ENCODE measurements around the gene YBX2.
"Not testable (repeated sequence)": the region's sequence is repeated elsewhere in the genome, so short reads cannot be mapped to it uniquely, and the experiment has no call there.

The YBX2 gene

DNA sequence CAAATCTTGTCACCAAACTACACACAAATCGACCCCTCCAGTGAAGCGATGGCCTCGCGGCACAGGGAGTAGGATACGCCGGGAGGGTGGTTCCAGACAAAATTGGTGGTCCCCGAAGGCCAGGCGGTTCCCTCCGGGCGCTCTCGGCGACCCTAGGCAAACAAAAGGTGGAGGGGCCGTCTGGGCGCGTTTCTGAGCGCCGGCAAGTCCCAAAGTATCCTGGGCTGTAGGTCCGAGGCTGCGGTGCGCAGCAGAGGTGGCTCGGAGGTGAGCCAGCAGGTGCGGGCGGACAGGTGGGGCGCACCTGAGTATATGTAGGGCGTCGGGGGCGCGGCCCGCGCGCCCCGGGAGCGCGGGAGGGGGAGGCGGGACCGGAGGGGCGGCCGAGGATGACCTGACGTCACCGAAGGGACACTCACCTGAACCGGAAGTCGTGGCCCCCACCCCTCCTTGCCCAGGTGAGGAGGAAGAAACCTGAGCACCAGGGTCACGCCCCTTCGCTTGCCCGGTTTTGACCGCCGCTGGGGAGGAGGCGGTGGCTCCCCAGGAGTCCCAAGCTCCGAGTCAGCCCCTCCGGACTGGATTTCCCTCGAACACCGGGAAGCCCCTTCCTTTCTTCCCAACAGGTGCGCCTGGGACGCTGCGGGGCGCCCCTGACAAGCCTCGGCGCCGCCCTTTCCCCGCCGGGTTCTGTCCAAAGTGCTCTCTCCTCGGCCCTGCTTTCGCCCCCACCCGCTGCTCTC is 32.1 kb downstream of the YBX2 start, which contains the start of gene CLDN7:
CLDN7 (minus strand) TSS at position 287 of the 743 bp plus-strand sequence. CDS start 435 bp downstream, outside the sequence.
- no peak for DNase-seq

- DNase-seq, result peak in 3 of 5 experiments; percentile 10 to 48 (median 22)
These were observed 32.9 kb downstream of the YBX2 start for GRCh38 chr17:7261379-7262191.

GRCh38 chr17:7260651-7261378 is 33.6 kb downstream of the YBX2 start:
- DNase-seq, result peak in 2 of 5 experiments; percentile 23 to 30

DNA sequence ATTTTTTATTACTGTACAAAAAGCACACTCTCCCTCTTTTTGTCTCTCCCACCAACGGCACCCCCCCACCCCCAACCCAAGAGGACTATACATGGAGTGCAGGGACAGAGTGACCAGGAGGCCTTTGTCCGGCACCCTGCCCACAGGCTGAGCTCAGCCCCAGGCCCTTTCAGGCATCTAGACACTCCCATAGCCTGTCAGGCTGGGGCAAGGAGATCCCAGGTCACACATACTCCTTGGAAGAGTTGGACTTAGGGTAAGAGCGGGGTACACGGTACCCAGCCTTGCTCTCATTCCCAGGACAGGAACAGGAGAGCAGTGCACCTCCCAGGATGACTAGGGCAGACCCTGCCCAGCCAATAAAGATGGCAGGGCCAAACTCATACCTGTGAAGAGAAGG is 34.3 kb downstream of the YBX2 start:
- no peak for DNase-seq

GRCh38 chr17:7259555-7259889 is 34.9 kb downstream of the YBX2 start:
- DNase-seq, result no peak

DNA sequence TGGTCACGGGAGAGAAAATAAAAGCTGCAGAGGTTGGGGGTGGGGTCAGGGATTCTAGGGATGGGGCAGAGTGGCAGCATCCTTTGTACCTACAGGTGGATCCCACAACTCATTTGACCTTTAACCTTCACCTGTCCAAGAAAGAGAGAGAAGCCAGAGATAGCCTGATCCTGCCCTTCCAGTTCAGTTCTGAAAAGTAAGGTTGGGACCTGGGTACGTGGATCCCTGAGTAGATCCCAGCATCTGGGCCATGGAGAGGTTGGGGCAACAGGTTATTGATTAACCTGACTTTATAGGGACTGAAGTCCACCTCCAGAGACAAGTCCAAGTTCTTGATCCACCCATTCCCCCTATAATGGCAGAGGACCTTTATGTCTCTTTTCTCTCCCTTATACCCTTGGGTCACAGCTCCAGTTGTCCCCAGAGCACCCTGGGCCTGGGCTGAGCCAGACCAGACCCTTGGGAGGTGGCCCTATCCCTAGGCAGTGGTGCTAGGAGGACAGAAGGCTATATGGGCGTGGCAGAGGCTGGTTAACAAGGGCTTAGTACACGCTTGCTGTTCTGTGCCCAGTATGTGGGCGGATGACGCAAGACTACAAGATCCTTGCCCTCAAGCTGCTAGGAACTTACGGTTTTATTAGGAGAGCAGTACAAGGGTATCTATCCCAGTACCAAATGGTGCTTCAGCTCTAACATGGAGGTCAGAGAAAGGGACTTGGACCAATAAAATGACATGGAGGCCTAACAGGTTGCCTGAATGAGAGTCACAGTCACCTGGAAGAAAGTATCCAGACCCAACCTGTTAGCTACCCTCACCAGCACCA is 35.5 kb downstream of the YBX2 start:
- DNase-seq, result no peak

DNA sequence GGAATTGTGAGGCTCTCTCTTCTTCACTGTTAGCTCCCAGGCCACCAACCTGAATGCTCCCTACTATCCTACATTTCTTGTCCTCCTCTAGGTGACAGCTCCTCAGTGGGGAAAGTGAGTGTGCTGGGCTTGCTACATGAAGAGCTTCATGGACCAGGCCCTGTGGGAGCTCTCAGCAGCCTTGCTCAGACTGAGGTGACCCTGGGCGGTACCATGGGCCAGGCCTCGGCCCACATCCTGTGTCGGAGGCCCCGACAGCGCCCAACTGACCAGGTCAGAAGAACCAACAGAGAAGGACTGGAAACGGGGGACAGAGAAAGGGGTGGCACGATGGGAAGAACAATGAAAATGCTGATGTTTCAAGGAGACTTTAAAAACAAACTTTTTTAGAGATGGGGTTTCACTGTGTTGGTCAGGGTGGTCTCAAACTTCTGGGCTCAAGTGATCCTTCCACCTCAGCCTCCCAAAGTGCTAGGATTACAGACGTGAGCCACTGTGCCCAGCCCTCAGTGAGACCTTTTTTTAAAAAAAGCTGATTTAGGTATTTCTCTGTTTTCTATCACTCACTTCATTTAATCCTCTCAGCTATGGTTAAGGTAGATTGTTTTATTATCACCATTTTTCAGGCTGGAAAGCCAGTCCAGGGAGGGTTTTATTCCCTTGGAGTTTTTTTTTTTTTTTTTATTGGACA is 37.5 kb downstream of the YBX2 start:
- DNase-seq, result no peak

- no peak for DNase-seq
These were observed 39.9 kb downstream of the YBX2 start for GRCh38 chr17:7254511-7254910.

DNA sequence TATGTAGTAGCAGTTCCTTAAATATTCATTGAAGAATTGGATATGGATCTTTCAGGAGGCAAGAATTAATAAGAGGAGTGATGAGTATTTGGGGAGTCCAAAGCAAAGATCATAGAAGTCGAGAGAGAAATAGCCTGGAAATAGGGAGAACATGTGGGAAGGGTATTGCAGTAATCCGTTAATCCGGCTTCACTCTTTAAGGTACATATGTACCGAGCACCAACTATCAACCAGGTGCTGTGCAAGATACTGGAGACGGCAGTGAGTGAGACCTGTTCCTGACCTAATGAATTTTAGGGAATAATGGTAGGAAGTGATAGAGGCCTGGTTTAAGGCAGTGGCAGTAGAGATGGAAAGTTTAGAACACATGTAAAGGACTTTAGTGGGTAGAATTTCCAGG is 41.4 kb downstream of the YBX2 start:
- DNase-seq, result no peak

DNA sequence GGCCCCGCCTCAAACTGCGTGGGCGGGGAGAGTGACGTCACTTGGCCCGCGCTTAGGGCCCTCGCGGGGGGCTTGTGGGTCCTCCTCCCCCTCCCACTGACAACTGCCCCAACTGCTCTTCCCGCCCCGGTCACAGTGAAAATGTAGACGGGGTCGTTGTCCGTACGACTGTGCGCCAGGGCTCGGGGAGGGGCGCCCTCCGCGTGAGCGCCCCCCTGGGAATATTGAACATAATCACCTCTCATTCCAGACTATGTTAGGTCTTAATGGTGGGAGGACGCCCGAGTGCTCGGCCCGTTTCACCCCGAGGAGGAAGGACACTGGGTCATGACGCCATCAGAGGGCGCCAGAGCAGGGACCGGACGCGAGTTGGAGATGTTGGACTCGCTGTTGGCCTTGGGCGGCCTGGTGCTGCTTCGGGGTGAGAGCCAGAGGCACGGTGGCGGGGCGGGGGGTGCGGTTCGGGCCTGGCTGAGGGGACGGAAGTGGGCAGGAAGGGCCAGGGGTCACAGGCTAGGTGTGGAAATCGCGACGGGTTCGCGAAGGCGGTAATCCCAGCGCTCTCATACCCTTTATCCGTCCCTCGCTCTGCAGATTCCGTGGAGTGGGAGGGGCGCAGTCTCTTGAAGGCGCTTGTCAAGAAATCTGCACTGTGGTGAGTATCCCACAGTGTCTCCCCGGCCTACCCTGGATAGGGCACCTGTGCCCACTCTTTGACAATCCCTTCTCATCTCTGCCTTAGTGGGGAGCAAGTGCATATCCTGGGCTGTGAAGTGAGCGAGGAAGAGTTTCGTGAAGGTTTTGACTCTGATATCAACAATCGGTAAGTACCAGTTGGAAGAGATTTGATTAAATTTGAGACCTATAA is 42.0 kb downstream of the YBX2 start, which contains the start of gene ELP5:
ELP5 (plus strand) TSS at position 40 of the 868 bp plus-strand sequence; CDS start at position 376, 336 bp downstream.
- DNase-seq, result peak; percentile 62 to 93 (median 81)

DNA sequence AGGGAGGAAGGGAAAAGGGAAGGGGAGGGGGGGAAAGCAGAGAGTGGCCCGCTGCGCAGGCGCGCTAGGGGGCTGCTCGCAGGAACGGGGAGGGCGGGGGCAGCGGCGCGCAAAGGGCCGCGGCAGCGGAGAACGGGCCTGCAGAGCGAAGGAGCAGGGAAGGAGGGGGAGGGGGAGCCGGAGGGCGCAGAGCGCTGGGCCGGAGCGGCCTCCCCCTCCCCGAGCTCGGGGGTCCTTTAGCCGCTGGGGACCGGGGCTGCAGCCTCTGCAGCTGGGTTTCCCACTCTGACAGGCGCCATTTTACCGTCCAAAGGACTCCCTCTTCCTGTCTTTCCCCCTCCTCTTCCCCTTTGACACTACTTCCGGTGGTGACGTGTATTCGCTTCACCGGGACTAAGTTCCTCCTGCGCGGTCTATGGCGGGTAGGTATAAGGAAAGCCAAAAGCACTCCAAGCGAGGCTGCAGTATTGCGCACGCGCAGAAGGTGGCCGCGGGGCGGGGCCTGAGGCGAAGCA is 42.7 kb downstream of the YBX2 start, which contains the start of gene CTDNEP1:
CTDNEP1 (minus strand) TSS at position 74 of the 515 bp plus-strand sequence. CDS start 438 bp downstream, outside the sequence.
- peak; percentile 94 to 99 (median 98) for DNase-seq

DNA sequence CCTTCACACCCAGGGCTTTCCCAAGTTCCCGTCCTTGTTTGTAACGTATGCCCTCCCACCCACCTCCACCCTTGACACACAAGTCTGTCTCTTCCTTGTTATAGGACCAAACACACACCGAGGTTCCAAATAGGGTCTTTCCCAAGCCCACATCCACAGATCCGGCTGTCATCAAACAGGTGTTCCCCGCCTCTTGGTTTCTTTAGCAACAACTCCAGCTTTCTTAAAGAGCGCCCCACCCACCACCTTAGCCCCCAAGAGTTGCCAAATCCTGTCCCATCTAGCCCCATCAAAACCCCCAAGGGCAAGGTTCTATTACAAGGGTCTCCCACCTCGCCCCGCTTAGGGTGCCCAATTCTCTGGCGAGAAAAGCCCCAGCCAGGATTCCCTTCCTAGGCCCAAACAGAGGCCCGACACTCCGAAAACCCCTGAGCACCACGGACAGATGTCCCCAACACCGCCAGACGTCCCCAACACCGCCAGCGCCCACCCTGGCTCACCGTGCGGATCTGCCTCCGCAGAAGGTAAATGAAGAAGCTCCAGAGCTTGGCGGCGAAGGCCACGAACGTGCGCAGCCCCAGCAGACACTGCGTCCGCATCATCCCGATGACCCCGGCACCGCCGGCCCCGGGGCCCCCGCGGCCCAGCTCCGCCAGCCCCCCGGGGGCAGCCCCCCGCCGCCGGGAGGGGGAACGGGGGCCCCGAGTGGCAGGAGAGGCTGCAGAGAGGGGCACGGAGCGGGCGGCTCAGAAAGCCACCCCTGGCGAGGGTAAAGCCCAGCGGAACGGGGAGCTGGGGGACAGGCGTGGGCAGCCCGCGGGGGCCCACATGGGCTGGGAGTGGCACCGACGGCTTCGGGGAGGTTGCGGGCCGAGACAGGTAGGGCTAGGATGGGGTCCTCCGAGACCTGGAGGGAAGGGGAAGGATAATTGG is 43.5 kb downstream of the YBX2 start:
- DNase-seq, result no peak

- DNase-seq, result no peak
These were observed 44.6 kb downstream of the YBX2 start for GRCh38 chr17:7249830-7250229.

GRCh38 chr17:7249214-7249613 is 45.2 kb downstream of the YBX2 start:
- no peak for DNase-seq

DNA sequence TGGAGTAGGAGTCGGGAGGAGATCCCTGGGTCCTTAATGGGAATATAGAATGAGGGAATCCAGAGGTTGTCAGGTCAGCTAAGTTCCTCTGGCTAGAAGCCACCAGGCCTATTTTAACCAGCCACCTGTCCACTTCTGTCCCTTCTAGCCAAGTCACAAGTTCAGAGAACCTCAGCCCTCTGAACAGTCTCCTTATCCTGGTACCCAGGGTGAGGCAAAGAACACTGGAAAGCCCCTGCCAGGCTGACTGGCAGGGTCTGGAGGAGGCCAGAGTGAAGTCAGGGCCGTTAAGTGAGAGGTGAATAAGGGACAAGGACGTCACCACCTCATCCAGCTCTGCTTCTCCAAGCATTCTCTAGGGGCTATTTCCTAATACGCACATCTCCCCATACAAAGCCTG is 45.6 kb downstream of the YBX2 start:
- DNase-seq, result no peak

- DNase-seq, result no peak
These were observed 47.7 kb downstream of the YBX2 start for GRCh38 chr17:7246779-7247178.

- DNase-seq, result not testable (repeated sequence)
These were observed 50.6 kb downstream of the YBX2 start for GRCh38 chr17:7243838-7244237.

DNA sequence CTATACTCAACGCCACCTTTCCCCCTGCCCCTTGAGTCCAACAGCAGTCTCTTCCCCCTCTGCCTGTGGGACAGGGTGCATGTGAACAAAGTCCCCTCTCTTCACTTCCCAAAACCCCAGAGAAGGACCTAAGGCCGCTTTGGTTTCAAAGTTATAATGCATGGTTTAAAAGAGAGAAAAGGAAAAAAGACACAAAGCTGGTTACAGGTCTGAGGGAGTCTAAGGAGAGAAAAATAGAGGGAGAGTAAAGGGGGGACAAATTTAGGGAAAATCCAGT is 51.0 kb downstream of the YBX2 start:
- DNase-seq, result no peak
